Measurements from ENCODE around the gene CLEC2D. TPM values are rescaled to one million over a fixed set of nuclear protein-coding genes. Genes with fewer than 3 reads are reported as not detected.

Gene CLEC2D
- polyA plus RNA-seq (2013, experiment 1 of 2): 5.4 TPM
- polyA plus RNA-seq (2013, experiment 2 of 2): 6.1 TPM

- no peak within 1 kb of the TSS for H3K9ac ChIP-seq (ENCODE audit: low read depth, low read length, poor library complexity)
- H4K8ac ChIP-seq (ENCODE audit: low read depth, low read length): no peak within 1 kb of the TSS
- no peak within 1 kb of the TSS for H3K18ac ChIP-seq (ENCODE audit: low read length)
- H2AK5ac ChIP-seq (ENCODE audit: low read depth, low read length): no peak within 1 kb of the TSS
- H3K9me3 ChIP-seq (replicated peaks in 1 of 2; ENCODE audit: control insufficient read depth in 2 of 2, insufficient read depth in 1 of 2, low read depth in 1 of 2, low read length in 2 of 2): peaks cover 0 to 4% of the 10 kb centered on the region in 2 donors
- H3K4me1 ChIP-seq (ENCODE audit: control insufficient read depth in 2 of 2, insufficient read depth in 1 of 2, low read depth in 1 of 2, low read length in 2 of 2): peaks cover 4 to 6% of the 10 kb centered on the region in 2 donors
- no peak within 1 kb of the TSS for H4K91ac ChIP-seq (ENCODE audit: low read depth, low read length, poor library complexity)
- H2BK120ac ChIP-seq (ENCODE audit: low read depth, low read length): no peak within 1 kb of the TSS
- no peak within 1 kb of the TSS for H3K4me3 ChIP-seq (ENCODE audit: low read length in 2 of 2)
- H3K27ac ChIP-seq (replicated peaks; ENCODE audit: low read length): no peak within 1 kb of the TSS
- no peak for DNase-seq (ENCODE audit: low spot score)
- no peak within 1 kb of the TSS for H3K23ac ChIP-seq (ENCODE audit: low read depth, low read length, poor library complexity)
- no peak within 1 kb of the TSS for H2AFZ ChIP-seq (ENCODE audit: low read length)
- H3K27me3 ChIP-seq (ENCODE audit: control insufficient read depth in 3 of 3, insufficient read depth in 3 of 3, low read depth in 1 of 3, low read length in 3 of 3): no peaks in the 10 kb centered on the region
- no peak within 1 kb of the TSS for H3K14ac ChIP-seq (ENCODE audit: low read length)
- H2BK12ac ChIP-seq (ENCODE audit: low read length): no peak within 1 kb of the TSS
- no peak within 1 kb of the TSS for H3K4ac ChIP-seq (ENCODE audit: low read length)
- no peak within 1 kb of the TSS for H2BK5ac ChIP-seq (ENCODE audit: low read length)
- peaks cover 4 to 35% of the 10 kb centered on the region in 2 donors for H3K36me3 ChIP-seq (replicated peaks in 1 of 2; ENCODE audit: control insufficient read depth in 2 of 2, insufficient read depth in 2 of 2, low read length in 2 of 2)
- WGBS, 2 donors (ENCODE audit: extremely low coverage in 2 of 2, insufficient read length in 2 of 2, insufficient replicate concordance in 1 of 2): no CpG with 5 or more reads among the region's 4 CpGs
- H3K4me2 ChIP-seq (ENCODE audit: insufficient read depth, low read length, poor library complexity, severe bottlenecking): no peak within 1 kb of the TSS
- H2BK15ac ChIP-seq (ENCODE audit: low read length): no peak within 1 kb of the TSS
- H3K79me1 ChIP-seq (ENCODE audit: low read depth, low read length): no peaks in the 10 kb centered on the region
Measured at GRCh38 chr12:9669534-9669933, at the start of gene CLEC2D. Gene CLEC2D, plus strand, starts transcription at chr12:9669713. Its CDS starts 22 bp downstream, at chr12:9669735.

- no peak overlapping the region for H4K8ac ChIP-seq (ENCODE audit: low read depth, low read length)
- H3K14ac ChIP-seq (ENCODE audit: low read length): no peak overlapping the region
- H3K18ac ChIP-seq (ENCODE audit: low read length): no peak overlapping the region
- no CpG with 5 or more reads among the region's 3 CpGs for WGBS, 2 donors (ENCODE audit: extremely low coverage in 2 of 2, insufficient read length in 2 of 2, insufficient replicate concordance in 1 of 2)
- no peak overlapping the region for H3K9ac ChIP-seq (ENCODE audit: low read depth, low read length, poor library complexity)
- no peak overlapping the region for H4K91ac ChIP-seq (ENCODE audit: low read depth, low read length, poor library complexity)
- H3K27ac ChIP-seq (replicated peaks; ENCODE audit: low read length): no peak overlapping the region
- no peaks in the 10 kb centered on the region for H3K36me3 ChIP-seq (replicated peaks in 1 of 2; ENCODE audit: control insufficient read depth in 2 of 2, insufficient read depth in 2 of 2, low read length in 2 of 2)
- no peak for DNase-seq (ENCODE audit: low spot score)
- no peak overlapping the region for H2BK5ac ChIP-seq (ENCODE audit: low read length)
- no peaks in the 10 kb centered on the region for H3K4me1 ChIP-seq (ENCODE audit: control insufficient read depth in 2 of 2, insufficient read depth in 1 of 2, low read depth in 1 of 2, low read length in 2 of 2)
- no peaks in the 10 kb centered on the region for H3K9me3 ChIP-seq (replicated peaks in 1 of 2; ENCODE audit: control insufficient read depth in 2 of 2, insufficient read depth in 1 of 2, low read depth in 1 of 2, low read length in 2 of 2)
- H2BK120ac ChIP-seq (ENCODE audit: low read depth, low read length): no peak overlapping the region
- no peak overlapping the region for H2AK5ac ChIP-seq (ENCODE audit: low read depth, low read length)
- H2BK12ac ChIP-seq (ENCODE audit: low read length): no peak overlapping the region
- no peak overlapping the region for H2AFZ ChIP-seq (ENCODE audit: low read length)
- H3K23ac ChIP-seq (ENCODE audit: low read depth, low read length, poor library complexity): no peak overlapping the region
- H2BK15ac ChIP-seq (ENCODE audit: low read length): no peak overlapping the region
- no peak overlapping the region for H3K4me2 ChIP-seq (ENCODE audit: insufficient read depth, low read length, poor library complexity, severe bottlenecking)
- H3K27me3 ChIP-seq (ENCODE audit: control insufficient read depth in 3 of 3, insufficient read depth in 3 of 3, low read depth in 1 of 3, low read length in 3 of 3): no peaks in the 10 kb centered on the region
- no peak overlapping the region for H3K4ac ChIP-seq (ENCODE audit: low read length)
- H3K4me3 ChIP-seq (ENCODE audit: low read length in 2 of 2): no peak overlapping the region
- H3K79me1 ChIP-seq (ENCODE audit: low read depth, low read length): no peaks in the 10 kb centered on the region
Measured at GRCh38 chr12:9625019-9625418, 44.5 kb upstream of the CLEC2D start.

GRCh38 chr12:9626291-9626690 lies 43.2 kb upstream of the CLEC2D start:
- Histone ChIP-seq H2BK120ac (ENCODE audit: low read depth, low read length) (no peak overlapping the region), H3K23ac (ENCODE audit: low read depth, low read length, poor library complexity) (no peak overlapping the region), H4K91ac (ENCODE audit: low read depth, low read length, poor library complexity) (no peak overlapping the region), H3K27me3 (ENCODE audit: control insufficient read depth in 3 of 3, insufficient read depth in 3 of 3, low read depth in 1 of 3, low read length in 3 of 3) (no peaks in the 10 kb centered on the region), H3K4ac (ENCODE audit: low read length) (no peak overlapping the region), H3K79me1 (ENCODE audit: low read depth, low read length) (no peaks in the 10 kb centered on the region), H2BK15ac (ENCODE audit: low read length) (no peak overlapping the region), H2AFZ (ENCODE audit: low read length) (no peak overlapping the region), H3K9me3 (replicated peaks in 1 of 2; ENCODE audit: control insufficient read depth in 2 of 2, insufficient read depth in 1 of 2, low read depth in 1 of 2, low read length in 2 of 2) (no peaks in the 10 kb centered on the region), H4K8ac (ENCODE audit: low read depth, low read length) (no peak overlapping the region), H3K18ac (ENCODE audit: low read length) (no peak overlapping the region), H2BK5ac (ENCODE audit: low read length) (no peak overlapping the region), H3K9ac (ENCODE audit: low read depth, low read length, poor library complexity) (no peak overlapping the region), H3K4me2 (ENCODE audit: insufficient read depth, low read length, poor library complexity, severe bottlenecking) (no peak overlapping the region), H3K4me1 (ENCODE audit: control insufficient read depth in 2 of 2, insufficient read depth in 1 of 2, low read depth in 1 of 2, low read length in 2 of 2) (no peaks in the 10 kb centered on the region), H2AK5ac (ENCODE audit: low read depth, low read length) (no peak overlapping the region), H3K4me3 (ENCODE audit: low read length in 2 of 2) (no peak overlapping the region), H3K36me3 (replicated peaks in 1 of 2; ENCODE audit: control insufficient read depth in 2 of 2, insufficient read depth in 2 of 2, low read length in 2 of 2) (no peaks in the 10 kb centered on the region), H3K14ac (ENCODE audit: low read length) (no peak overlapping the region), H2BK12ac (ENCODE audit: low read length) (no peak overlapping the region), H3K27ac (replicated peaks; ENCODE audit: low read length) (no peak overlapping the region)
- DNase-seq (ENCODE audit: low spot score): no peak

- H3K4me3 ChIP-seq (ENCODE audit: low read length in 2 of 2): no peak overlapping the region
- H4K91ac ChIP-seq (ENCODE audit: low read depth, low read length, poor library complexity): no peak overlapping the region
- no peaks in the 10 kb centered on the region for H3K79me1 ChIP-seq (ENCODE audit: low read depth, low read length)
- no peaks in the 10 kb centered on the region for H3K9me3 ChIP-seq (replicated peaks in 1 of 2; ENCODE audit: control insufficient read depth in 2 of 2, insufficient read depth in 1 of 2, low read depth in 1 of 2, low read length in 2 of 2)
- H2BK5ac ChIP-seq (ENCODE audit: low read length): no peak overlapping the region
- H2BK15ac ChIP-seq (ENCODE audit: low read length): no peak overlapping the region
- H3K23ac ChIP-seq (ENCODE audit: low read depth, low read length, poor library complexity): no peak overlapping the region
- H2AK5ac ChIP-seq (ENCODE audit: low read depth, low read length): no peak overlapping the region
- no peak overlapping the region for H3K18ac ChIP-seq (ENCODE audit: low read length)
- H3K4me2 ChIP-seq (ENCODE audit: insufficient read depth, low read length, poor library complexity, severe bottlenecking): no peak overlapping the region
- H2BK120ac ChIP-seq (ENCODE audit: low read depth, low read length): no peak overlapping the region
- no peak overlapping the region for H3K9ac ChIP-seq (ENCODE audit: low read depth, low read length, poor library complexity)
- H3K4ac ChIP-seq (ENCODE audit: low read length): no peak overlapping the region
- no peak overlapping the region for H2AFZ ChIP-seq (ENCODE audit: low read length)
- DNase-seq (ENCODE audit: low spot score): no peak
- no peak overlapping the region for H2BK12ac ChIP-seq (ENCODE audit: low read length)
- no peak overlapping the region for H3K14ac ChIP-seq (ENCODE audit: low read length)
- no peaks in the 10 kb centered on the region for H3K36me3 ChIP-seq (replicated peaks in 1 of 2; ENCODE audit: control insufficient read depth in 2 of 2, insufficient read depth in 2 of 2, low read length in 2 of 2)
- no peak overlapping the region for H4K8ac ChIP-seq (ENCODE audit: low read depth, low read length)
- H3K27me3 ChIP-seq (ENCODE audit: control insufficient read depth in 3 of 3, insufficient read depth in 3 of 3, low read depth in 1 of 3, low read length in 3 of 3): no peaks in the 10 kb centered on the region
- no peaks in the 10 kb centered on the region for H3K4me1 ChIP-seq (ENCODE audit: control insufficient read depth in 2 of 2, insufficient read depth in 1 of 2, low read depth in 1 of 2, low read length in 2 of 2)
- H3K27ac ChIP-seq (replicated peaks; ENCODE audit: low read length): no peak overlapping the region
- no CpG with 5 or more reads among the region's 2 CpGs for WGBS, 2 donors (ENCODE audit: extremely low coverage in 2 of 2, insufficient read length in 2 of 2, insufficient replicate concordance in 1 of 2)
Measured at GRCh38 chr12:9626821-9627220, 42.7 kb upstream of the CLEC2D start.

All from neuronal stem cell (in vitro differentiated cells).